ENCODE measurements around the gene SFMBT2. TPM values are rescaled to one million over a fixed set of nuclear protein-coding genes. Genes with fewer than 3 reads are reported as not detected.
A peak's percentile ranks its signal among the peaks of the same experiment; 100 is the strongest.

Gene SFMBT2
- total RNA-seq, 2 donors from 2014 or later, result 12.2 to 18.5 TPM

DNA sequence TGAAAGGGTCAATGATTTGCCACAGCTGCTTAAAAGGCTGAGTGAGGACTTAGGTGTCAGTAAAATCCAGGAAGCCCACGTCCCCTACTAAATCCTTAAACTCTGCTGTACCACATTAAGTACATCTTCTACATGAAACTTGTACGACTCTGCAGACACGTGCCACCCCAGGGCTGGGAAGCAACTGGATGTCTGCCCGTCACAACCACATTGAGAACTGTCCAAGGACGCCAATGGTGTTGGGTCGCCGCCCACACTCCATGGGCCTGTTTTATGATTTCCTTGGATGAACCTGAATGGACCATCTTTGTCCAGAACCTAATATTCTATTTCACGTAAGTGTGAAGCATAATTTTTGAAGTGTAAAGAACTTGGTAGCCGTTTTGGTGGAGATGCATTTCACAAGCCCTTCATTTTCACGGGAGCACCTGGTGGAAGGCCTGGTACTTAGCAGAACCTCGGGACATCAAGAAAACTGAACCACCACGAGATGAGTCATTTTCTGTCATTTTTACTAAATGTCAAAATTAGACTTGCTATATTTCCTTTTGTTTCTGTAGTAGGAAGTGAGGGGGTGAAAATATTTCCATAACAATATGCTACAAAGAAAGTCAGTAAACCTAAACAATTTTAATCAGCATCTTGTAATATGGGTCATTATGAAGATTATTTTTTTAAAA, 134.9 kb downstream of the SFMBT2 start:
- H3K36me3 ChIP-seq, result no peaks in the 10 kb centered on the region
- no peaks in the 10 kb centered on the region for H3K4me1 ChIP-seq (replicated peaks)
- no peaks in the 10 kb centered on the region for H3K27me3 ChIP-seq (replicated peaks; ENCODE audit: insufficient read depth)
- TF ChIP-seq, protein P1, sequence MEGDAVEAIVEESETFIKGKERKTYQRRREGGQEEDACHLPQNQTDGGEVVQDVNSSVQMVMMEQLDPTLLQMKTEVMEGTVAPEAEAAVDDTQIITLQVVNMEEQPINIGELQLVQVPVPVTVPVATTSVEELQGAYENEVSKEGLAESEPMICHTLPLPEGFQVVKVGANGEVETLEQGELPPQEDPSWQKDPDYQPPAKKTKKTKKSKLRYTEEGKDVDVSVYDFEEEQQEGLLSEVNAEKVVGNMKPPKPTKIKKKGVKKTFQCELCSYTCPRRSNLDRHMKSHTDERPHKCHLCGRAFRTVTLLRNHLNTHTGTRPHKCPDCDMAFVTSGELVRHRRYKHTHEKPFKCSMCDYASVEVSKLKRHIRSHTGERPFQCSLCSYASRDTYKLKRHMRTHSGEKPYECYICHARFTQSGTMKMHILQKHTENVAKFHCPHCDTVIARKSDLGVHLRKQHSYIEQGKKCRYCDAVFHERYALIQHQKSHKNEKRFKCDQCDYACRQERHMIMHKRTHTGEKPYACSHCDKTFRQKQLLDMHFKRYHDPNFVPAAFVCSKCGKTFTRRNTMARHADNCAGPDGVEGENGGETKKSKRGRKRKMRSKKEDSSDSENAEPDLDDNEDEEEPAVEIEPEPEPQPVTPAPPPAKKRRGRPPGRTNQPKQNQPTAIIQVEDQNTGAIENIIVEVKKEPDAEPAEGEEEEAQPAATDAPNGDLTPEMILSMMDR (IDR thresholded peaks at IDR 0.05), result no peak
- TF ChIP-seq POLR2AphosphoS5 (IDR thresholded peaks at IDR 0.05), result no peak
- no peak for TF ChIP-seq POLR2A (IDR thresholded peaks at IDR 0.05)
- intact Hi-C loops (cut with DNase I), result no loop called here
- 83% methylated on average over 12 of the region's 12 CpGs for WGBS
- H3K4me3 ChIP-seq, result no peak overlapping the region
- no peaks in the 10 kb centered on the region for H3K9me3 ChIP-seq
- DNase-seq (ENCODE audit: low spot score), result no peak
- H3K27ac ChIP-seq, result no peak overlapping the region

DNA sequence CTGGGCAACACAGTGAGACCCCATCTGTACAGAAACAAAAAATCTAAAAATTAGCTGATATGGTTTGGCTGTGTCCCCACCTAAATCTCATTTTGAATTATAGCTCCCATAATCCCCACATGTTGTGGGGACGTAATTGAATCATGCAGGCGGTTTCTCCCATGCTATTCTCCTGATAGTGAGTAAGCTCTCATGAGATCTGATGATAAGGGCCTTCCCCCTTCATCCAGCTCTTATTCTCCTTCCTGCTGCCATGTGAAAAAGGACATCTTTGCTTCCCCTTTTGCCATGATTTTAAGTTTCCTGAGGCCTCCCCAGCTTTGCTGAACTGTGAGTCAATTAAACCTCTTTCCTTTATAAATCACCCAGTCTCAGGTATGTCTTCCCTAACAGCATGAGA, 136.5 kb downstream of the SFMBT2 start:
- no peaks in the 10 kb centered on the region for H3K36me3 ChIP-seq
- no peaks in the 10 kb centered on the region for H3K27me3 ChIP-seq (replicated peaks; ENCODE audit: insufficient read depth)
- H3K4me3 ChIP-seq, result no peak overlapping the region
- no peaks in the 10 kb centered on the region for H3K9me3 ChIP-seq
- H3K27ac ChIP-seq, result no peak overlapping the region
- H3K4me1 ChIP-seq (replicated peaks), result no peaks in the 10 kb centered on the region
- no peak for TF ChIP-seq POLR2AphosphoS5 (IDR thresholded peaks at IDR 0.05)
- no peak for DNase-seq (ENCODE audit: low spot score)
- intact Hi-C loops (cut with DNase I), result no loop called here
- 93% methylated on average over 2 of the region's 2 CpGs for WGBS

DNA sequence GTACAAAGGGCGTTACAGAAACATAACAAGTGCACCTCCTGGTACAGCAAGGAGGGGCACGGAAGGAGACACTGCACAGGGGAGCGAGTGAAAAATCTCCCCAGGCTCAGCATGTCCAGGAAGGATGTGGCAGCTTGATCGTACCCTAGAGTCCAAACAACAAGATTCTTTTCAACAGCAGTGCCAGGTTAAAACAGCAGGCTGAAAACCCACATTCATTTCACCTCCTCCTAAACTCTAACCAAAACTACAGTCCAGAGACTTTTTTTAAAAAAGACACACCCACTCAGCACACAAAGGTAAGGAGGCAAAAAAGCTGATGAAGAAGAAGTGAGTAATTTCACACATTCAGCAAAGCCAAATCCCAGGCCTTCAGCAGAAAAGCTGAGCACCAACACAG, 138.8 kb downstream of the SFMBT2 start:
- no peaks in the 10 kb centered on the region for H3K4me1 ChIP-seq (replicated peaks)
- WGBS, result 85% methylated on average over 4 of the region's 4 CpGs
- H3K27me3 ChIP-seq (replicated peaks; ENCODE audit: insufficient read depth), result no peaks in the 10 kb centered on the region
- no peak for TF ChIP-seq POLR2AphosphoS5 (IDR thresholded peaks at IDR 0.05)
- TF ChIP-seq, protein P1 (IDR thresholded peaks at IDR 0.05), result no peak
- TF ChIP-seq POLR2A (IDR thresholded peaks at IDR 0.05), result no peak
- no peak for DNase-seq (ENCODE audit: low spot score)
- no peak overlapping the region for H3K27ac ChIP-seq
- H3K9me3 ChIP-seq, result no peaks in the 10 kb centered on the region
- H3K36me3 ChIP-seq, result no peaks in the 10 kb centered on the region
- intact Hi-C loops (cut with DNase I), result no loop called here
- no peak overlapping the region for H3K4me3 ChIP-seq

DNA sequence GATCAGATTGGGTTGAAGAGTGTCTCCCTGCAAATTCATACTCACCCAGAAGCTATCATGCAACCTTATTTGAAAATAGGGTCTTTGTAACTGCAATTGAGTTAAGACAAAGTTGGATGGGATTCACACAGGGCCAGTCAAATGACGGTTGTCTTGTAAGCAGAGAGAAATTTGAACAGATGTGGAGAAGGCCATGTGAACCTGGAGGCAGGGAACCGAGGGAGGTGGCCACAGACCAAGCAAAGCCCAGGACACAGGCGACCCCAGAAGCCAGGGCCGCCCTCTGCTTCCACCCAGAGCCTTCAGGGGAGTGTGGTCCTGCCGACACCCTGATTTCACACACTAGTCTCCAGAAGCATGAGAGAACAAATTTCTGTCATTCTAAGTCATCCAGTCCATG, 140.8 kb downstream of the SFMBT2 start:
- H3K36me3 ChIP-seq, result no peaks in the 10 kb centered on the region
- H3K27me3 ChIP-seq (replicated peaks; ENCODE audit: insufficient read depth), result no peaks in the 10 kb centered on the region
- TF ChIP-seq POLR2AphosphoS5 (IDR thresholded peaks at IDR 0.05) (no peak), POLR2A (IDR thresholded peaks at IDR 0.05) (no peak)
- TF ChIP-seq, protein P1 (IDR thresholded peaks at IDR 0.05), result no peak
- intact Hi-C loops (cut with DNase I), result loop anchor here (10.0 kb wide), 1 partner anchor 175 kb away; no protein-coding TSS in a partner anchor
- DNase-seq (ENCODE audit: low spot score), result no peak
- H3K9me3 ChIP-seq, result no peaks in the 10 kb centered on the region
- H3K4me3 ChIP-seq, result no peak overlapping the region
- H3K4me1 ChIP-seq (replicated peaks), result no peaks in the 10 kb centered on the region
- H3K27ac ChIP-seq, result peak overlapping the region; percentile 61 to 63
- WGBS, result 76% methylated on average over 5 of the region's 5 CpGs

DNA sequence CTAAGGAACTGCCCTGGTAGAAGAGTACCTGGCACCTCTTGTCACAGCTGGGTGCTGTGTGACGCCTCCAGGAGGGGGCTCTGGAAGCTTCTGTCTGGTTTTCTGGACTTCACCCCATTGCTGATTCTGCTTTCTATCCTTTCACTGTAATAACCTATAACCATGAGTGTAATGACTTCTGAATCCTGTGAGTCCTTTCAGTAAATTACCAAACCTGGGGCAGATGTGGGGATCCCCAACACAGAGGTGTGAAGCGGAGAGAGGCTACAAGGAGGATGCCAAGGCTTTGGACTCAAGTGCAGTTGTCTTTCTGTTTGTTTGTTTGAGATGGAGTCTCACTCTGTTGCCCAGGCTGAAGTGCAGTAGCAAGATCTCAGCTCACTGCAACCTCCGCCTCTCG, 143.7 kb downstream of the SFMBT2 start:
- Histone ChIP-seq H3K4me3 (no peak overlapping the region), H3K27ac (no peak overlapping the region), H3K27me3 (replicated peaks; ENCODE audit: insufficient read depth) (no peaks in the 10 kb centered on the region), H3K9me3 (no peaks in the 10 kb centered on the region), H3K4me1 (replicated peaks) (no peaks in the 10 kb centered on the region), H3K36me3 (no peaks in the 10 kb centered on the region)
- intact Hi-C loops (cut with DNase I), result loop anchor here (10.0 kb wide), 1 partner anchor 172 kb away; no protein-coding TSS in a partner anchor
- TF ChIP-seq POLR2A (IDR thresholded peaks at IDR 0.05) (no peak), POLR2AphosphoS5 (IDR thresholded peaks at IDR 0.05) (no peak)
- TF ChIP-seq, protein P1 (IDR thresholded peaks at IDR 0.05), result no peak
- DNase-seq (ENCODE audit: low spot score), result no peak
- 97% methylated on average over 4 of the region's 4 CpGs for WGBS

All from prostate gland (tissue), 2 donors.